Smooth muscle cell (in vitro differentiated cells): ENCODE results near the gene C19orf44. TPM values are rescaled to one million over a fixed set of nuclear protein-coding genes. Genes with fewer than 3 reads are reported as not detected.

ENCODE experiments used
- DNase-seq: peaks from one replicate; lab custom pipeline; 2025; ENCODE audit not compliant: unreplicated experiment; lab: John Stamatoyannopoulos, UW
- H2AFZ ChIP-seq: fragments of 200-600 bp; sonication (generic); 2 replicates; pipeline ENCODE4 v1.6.0; 2016; ENCODE audit warnings: antibody characterized with exemption, low read depth, mild to moderate bottlenecking
- H3F3A ChIP-seq: fragments of 200-600 bp; sonication (generic); 2 replicates; pipeline ENCODE4 v1.6.0; 2017; ENCODE audit warnings: antibody characterized with exemption, low read depth
- H3K27ac ChIP-seq: fragments of 200-600 bp; sonication (generic); 2 replicates; pipeline ENCODE4 v1.5.1; 2016; ENCODE audit warnings: low read depth, mild to moderate bottlenecking
- H3K27me3 ChIP-seq: fragments of 200-600 bp; sonication (generic); 2 replicates; pipeline ENCODE4 v1.6.1; 2016; ENCODE audit warnings: low read depth, mild to moderate bottlenecking
- H3K36me3 ChIP-seq: fragments of 200-600 bp; sonication (generic); 2 replicates; pipeline ENCODE4 v1.5.1; 2016; ENCODE audit warnings: low read depth
- H3K4me1 ChIP-seq: fragments of 200-600 bp; sonication (generic); 2 replicates; pipeline ENCODE4 v1.5.1; 2016; ENCODE audit warnings: low read depth
- H3K4me2 ChIP-seq: fragments of 200-600 bp; sonication (generic); 2 replicates; pipeline ENCODE4 v1.6.0; 2016; ENCODE audit warnings: mild to moderate bottlenecking
- H3K4me3 ChIP-seq: fragments of 200-600 bp; sonication (generic); 2 replicates; pipeline ENCODE4 v1.5.1; 2016; ENCODE audit warnings: mild to moderate bottlenecking
- H3K79me2 ChIP-seq: fragments of 200-600 bp; sonication (generic); 2 replicates; pipeline ENCODE4 v1.6.0; 2016; ENCODE audit warnings: low read depth, mild to moderate bottlenecking
- H3K9ac ChIP-seq: fragments of 200-600 bp; sonication (generic); 2 replicates; pipeline ENCODE4 v1.6.0; 2016; ENCODE audit warnings: low read depth
- H3K9me3 ChIP-seq: fragments of 200-600 bp; sonication (generic); replicated peaks from 2 replicates; pipeline ENCODE4 v1.5.1; 2016; ENCODE audit warnings: low read depth
- H4K20me1 ChIP-seq: fragments of 200-600 bp; sonication (generic); 2 replicates; pipeline ENCODE4 v1.6.0; 2016; ENCODE audit warnings: low read depth
- whole genome bisulfite sequencing: methylation state at CpG from one replicate; pipeline ENCODE4 v1.1.7; 2016; ENCODE audit warnings: low lambda C conversion rate; 5-methylcytosine and 5-hydroxymethylcytosine counted together
- polyA plus RNA-seq: library from polyadenylated mRNA; unstranded; fragments of >200 nt; fragmentation: Nextera tagmentation; extraction: Ambion mirVana; gene quantifications from 2 replicates; pipeline ENCODE4 v1.2.1, GENCODE V29; 2016
- total RNA-seq: library from RNA; depleted of rRNA; stranded (reverse); fragments of >200 nt; gene quantifications from 2 replicates; pipeline ENCODE4 v1.2.3, GENCODE V29; 2014
- TF ChIP-seq, protein P1 (sequence below): fragments of 200-600 bp; sonication (generic); IDR thresholded peaks from 2 replicates; pipeline ENCODE4 v1.5.1; 2017; ENCODE audit warnings: borderline replicate concordance, mild to moderate bottlenecking, antibody characterized with exemption; ENCODE audit not compliant: insufficient read depth, poor library complexity, severe bottlenecking

The C19orf44 gene
- total and polyA plus RNA-seq, 2 experiments from 2014 or later: 3.3 to 3.4 TPM

DNA sequence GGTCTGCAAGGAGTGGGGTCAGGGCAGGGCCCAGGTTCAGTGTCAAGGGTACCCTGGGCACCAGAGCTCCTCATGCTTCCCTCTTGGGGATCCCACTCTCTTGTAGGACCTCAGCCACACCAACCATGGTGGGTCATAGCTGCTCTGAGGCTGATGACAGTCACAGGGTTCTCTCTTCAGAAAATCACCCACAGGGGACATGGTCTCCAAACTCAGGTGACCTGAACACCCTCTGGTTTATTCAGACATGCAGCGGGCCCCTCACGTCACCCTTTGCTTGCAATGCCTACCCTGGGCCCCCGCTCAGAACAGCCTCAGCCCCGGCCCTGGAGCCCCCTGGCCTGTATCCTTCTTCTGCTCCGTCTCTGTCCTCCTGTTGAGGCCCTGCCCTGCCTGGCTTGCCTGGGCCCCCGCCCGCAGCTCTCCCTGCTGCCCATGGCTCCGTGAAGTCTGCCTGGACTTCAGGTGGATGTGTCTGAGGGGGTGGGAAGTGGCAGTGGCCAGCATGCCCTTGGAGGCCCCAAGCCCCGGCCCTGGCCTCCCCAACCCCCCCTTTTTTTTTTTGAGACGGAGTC is 25.6 kb downstream of the C19orf44 start:
- no peak overlapping the region for H3K27ac ChIP-seq
- no peak for DNase-seq
- no peak overlapping the region for H3K9ac ChIP-seq
- 96% methylated on average over 9 of the region's 10 CpGs for WGBS
- no peaks in the 10 kb centered on the region for H3K4me1 ChIP-seq
- H3K36me3 ChIP-seq: no peaks in the 10 kb centered on the region
- no peaks in the 10 kb centered on the region for H3K27me3 ChIP-seq
- H3F3A ChIP-seq: no peaks in the 10 kb centered on the region
- no peak overlapping the region for H2AFZ ChIP-seq
- no peak overlapping the region for H3K4me2 ChIP-seq
- no peak overlapping the region for H3K4me3 ChIP-seq
- TF ChIP-seq, protein P1, sequence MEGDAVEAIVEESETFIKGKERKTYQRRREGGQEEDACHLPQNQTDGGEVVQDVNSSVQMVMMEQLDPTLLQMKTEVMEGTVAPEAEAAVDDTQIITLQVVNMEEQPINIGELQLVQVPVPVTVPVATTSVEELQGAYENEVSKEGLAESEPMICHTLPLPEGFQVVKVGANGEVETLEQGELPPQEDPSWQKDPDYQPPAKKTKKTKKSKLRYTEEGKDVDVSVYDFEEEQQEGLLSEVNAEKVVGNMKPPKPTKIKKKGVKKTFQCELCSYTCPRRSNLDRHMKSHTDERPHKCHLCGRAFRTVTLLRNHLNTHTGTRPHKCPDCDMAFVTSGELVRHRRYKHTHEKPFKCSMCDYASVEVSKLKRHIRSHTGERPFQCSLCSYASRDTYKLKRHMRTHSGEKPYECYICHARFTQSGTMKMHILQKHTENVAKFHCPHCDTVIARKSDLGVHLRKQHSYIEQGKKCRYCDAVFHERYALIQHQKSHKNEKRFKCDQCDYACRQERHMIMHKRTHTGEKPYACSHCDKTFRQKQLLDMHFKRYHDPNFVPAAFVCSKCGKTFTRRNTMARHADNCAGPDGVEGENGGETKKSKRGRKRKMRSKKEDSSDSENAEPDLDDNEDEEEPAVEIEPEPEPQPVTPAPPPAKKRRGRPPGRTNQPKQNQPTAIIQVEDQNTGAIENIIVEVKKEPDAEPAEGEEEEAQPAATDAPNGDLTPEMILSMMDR: no peak
- no peaks in the 10 kb centered on the region for H3K9me3 ChIP-seq
- H4K20me1 ChIP-seq: peaks cover 4% of the 10 kb centered on the region
- no peaks in the 10 kb centered on the region for H3K79me2 ChIP-seq

DNA sequence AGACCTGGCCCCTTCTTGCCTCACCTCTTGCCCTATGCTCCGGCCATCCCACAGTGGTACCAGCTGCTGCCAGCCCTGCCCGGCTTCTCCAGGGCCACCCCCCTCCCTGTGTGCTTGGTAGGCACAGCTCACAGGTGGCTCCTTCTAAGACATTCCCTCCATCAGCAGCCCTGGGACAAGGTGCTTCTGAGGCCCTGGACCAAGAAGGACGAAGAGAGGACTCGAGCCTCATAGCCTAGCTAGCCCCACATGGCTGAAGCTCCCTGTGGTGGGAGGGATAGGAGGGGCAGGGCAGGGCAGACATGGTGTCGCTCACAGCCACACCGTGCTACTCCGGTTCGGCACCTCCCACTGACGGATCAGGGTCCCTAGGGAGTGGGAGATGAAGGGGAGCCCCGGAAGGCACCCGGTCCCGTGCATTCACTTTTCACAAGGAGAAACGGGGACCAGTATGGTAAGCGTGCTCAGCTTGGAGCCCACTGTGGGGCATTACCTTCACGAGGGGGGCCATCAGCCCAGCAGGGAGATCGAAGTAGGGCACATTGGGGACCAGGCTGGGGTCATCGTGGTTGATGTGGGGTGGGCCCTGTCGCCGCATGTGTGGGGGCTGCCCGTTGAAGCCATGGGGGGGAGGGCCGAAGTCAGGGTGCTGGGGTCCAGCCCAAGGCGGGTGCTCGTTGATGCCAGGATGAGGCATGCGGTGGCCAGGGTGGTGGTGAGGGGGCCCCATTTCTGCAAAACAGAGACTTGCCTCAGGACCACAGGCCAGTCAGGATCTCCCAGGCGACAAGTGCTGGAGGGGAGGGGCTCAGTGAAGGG is 26.6 kb downstream of the C19orf44 start:
- Histone ChIP-seq H3K27ac (no peak overlapping the region), H3K4me1 (no peaks in the 10 kb centered on the region), H4K20me1 (peaks cover 4% of the 10 kb centered on the region), H3K4me3 (no peak overlapping the region), H3K9ac (no peak overlapping the region), H3K9me3 (no peaks in the 10 kb centered on the region), H2AFZ (no peak overlapping the region), H3K27me3 (no peaks in the 10 kb centered on the region), H3K36me3 (no peaks in the 10 kb centered on the region), H3F3A (no peaks in the 10 kb centered on the region), H3K4me2 (no peak overlapping the region), H3K79me2 (no peaks in the 10 kb centered on the region)
- 98% methylated on average over 21 of the region's 25 CpGs for WGBS
- TF ChIP-seq, protein P1: no peak
- DNase-seq: no peak

DNA sequence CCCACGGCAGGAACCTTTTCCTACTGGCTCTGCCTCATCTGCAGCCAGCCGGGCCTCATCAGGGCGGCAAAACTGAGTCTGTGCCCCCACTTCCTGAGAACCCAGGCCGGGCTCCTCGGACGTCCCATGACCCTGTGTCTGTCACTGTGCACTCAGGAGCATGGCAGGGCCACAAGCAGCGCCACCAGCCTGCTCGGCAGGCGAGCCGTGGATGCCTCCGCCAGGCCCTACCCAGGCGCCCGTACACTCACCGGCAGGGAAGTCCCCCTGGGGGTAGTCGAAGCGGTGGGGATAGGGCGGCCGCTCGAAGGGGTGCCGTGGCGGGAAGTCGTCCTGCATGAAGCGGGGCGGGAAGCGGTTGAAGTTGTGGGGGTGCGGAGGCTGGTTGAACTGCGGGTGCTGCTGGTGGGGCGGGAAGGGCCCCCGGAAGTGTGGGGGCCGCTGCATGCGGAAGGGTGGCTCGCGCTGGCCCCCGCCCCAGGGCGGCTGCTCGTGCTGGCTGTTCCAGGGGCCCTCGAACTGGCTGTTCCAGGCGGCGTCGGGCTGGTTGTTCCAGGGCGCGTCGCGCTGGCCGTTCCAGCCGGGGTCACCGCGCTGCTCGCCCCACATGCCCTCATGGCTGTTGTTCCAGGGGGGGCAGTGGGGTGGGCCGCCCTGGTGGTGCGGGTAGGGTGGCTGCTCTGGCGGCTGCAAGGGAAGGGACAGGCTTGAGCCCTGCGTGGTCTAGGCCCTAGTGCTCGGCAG is 29.0 kb downstream of the C19orf44 start:
- Histone ChIP-seq H3K27me3 (no peaks in the 10 kb centered on the region), H3K9me3 (no peaks in the 10 kb centered on the region), H3K79me2 (no peaks in the 10 kb centered on the region), H3K36me3 (no peaks in the 10 kb centered on the region), H3K4me2 (no peak overlapping the region), H3F3A (no peaks in the 10 kb centered on the region), H3K27ac (no peak overlapping the region), H3K9ac (no peak overlapping the region), H4K20me1 (peaks cover 4% of the 10 kb centered on the region), H3K4me3 (no peak overlapping the region), H2AFZ (no peak overlapping the region), H3K4me1 (no peaks in the 10 kb centered on the region)
- no peak for DNase-seq
- WGBS: 98% methylated on average over 50 of the region's 54 CpGs
- TF ChIP-seq, protein P1: no peak
